ENCODE results near the gene RADX.

- no peak for TF ChIP-seq CTCF (IDR thresholded peaks at IDR 0.05; ENCODE audit: low read length)
- no peak for TF ChIP-seq EZH2 (optimal IDR thresholded peaks at IDR 0.05; ENCODE audit: low read depth, low read length)
- no peak for TF ChIP-seq EZH2phosphoT487 (IDR thresholded peaks at IDR 0.05; ENCODE audit: low read length)
Observed at GRCh38 chrX:106611679-106612392, at the start of gene RADX.
